ENCODE data around the gene TOGARAM2. TPM values are rescaled to one million over a fixed set of nuclear protein-coding genes. Genes with fewer than 3 reads are reported as not detected.

The TOGARAM2 gene
- total and polyA plus RNA-seq, 2 of the 8 experiments (the other 6 are each of a cell fraction or from before 2014, with no cell fraction given) = 0.42 to 1.4 TPM

DNA sequence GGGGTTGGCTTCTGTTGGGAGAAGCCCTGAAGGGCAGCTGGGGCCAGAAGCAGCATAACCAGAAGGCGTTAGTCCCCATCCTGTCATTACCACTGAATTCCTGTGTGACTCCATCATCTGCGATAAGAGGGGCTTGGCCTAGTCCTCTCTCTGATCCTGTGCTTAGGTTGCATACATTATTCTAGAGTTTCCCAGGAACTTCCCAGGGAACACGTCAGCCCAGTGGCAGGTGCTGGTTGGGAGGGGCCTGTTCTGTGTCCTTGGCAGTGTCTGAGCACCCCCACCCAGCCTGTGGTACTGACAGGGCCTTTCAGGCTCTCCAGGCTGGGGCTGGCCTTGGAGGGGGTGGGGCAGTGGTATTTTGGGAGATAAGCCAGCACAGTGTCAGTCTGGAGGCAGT is 4.5 kb upstream of the TOGARAM2 start (continued):
- TF ChIP-seq, protein P1, sequence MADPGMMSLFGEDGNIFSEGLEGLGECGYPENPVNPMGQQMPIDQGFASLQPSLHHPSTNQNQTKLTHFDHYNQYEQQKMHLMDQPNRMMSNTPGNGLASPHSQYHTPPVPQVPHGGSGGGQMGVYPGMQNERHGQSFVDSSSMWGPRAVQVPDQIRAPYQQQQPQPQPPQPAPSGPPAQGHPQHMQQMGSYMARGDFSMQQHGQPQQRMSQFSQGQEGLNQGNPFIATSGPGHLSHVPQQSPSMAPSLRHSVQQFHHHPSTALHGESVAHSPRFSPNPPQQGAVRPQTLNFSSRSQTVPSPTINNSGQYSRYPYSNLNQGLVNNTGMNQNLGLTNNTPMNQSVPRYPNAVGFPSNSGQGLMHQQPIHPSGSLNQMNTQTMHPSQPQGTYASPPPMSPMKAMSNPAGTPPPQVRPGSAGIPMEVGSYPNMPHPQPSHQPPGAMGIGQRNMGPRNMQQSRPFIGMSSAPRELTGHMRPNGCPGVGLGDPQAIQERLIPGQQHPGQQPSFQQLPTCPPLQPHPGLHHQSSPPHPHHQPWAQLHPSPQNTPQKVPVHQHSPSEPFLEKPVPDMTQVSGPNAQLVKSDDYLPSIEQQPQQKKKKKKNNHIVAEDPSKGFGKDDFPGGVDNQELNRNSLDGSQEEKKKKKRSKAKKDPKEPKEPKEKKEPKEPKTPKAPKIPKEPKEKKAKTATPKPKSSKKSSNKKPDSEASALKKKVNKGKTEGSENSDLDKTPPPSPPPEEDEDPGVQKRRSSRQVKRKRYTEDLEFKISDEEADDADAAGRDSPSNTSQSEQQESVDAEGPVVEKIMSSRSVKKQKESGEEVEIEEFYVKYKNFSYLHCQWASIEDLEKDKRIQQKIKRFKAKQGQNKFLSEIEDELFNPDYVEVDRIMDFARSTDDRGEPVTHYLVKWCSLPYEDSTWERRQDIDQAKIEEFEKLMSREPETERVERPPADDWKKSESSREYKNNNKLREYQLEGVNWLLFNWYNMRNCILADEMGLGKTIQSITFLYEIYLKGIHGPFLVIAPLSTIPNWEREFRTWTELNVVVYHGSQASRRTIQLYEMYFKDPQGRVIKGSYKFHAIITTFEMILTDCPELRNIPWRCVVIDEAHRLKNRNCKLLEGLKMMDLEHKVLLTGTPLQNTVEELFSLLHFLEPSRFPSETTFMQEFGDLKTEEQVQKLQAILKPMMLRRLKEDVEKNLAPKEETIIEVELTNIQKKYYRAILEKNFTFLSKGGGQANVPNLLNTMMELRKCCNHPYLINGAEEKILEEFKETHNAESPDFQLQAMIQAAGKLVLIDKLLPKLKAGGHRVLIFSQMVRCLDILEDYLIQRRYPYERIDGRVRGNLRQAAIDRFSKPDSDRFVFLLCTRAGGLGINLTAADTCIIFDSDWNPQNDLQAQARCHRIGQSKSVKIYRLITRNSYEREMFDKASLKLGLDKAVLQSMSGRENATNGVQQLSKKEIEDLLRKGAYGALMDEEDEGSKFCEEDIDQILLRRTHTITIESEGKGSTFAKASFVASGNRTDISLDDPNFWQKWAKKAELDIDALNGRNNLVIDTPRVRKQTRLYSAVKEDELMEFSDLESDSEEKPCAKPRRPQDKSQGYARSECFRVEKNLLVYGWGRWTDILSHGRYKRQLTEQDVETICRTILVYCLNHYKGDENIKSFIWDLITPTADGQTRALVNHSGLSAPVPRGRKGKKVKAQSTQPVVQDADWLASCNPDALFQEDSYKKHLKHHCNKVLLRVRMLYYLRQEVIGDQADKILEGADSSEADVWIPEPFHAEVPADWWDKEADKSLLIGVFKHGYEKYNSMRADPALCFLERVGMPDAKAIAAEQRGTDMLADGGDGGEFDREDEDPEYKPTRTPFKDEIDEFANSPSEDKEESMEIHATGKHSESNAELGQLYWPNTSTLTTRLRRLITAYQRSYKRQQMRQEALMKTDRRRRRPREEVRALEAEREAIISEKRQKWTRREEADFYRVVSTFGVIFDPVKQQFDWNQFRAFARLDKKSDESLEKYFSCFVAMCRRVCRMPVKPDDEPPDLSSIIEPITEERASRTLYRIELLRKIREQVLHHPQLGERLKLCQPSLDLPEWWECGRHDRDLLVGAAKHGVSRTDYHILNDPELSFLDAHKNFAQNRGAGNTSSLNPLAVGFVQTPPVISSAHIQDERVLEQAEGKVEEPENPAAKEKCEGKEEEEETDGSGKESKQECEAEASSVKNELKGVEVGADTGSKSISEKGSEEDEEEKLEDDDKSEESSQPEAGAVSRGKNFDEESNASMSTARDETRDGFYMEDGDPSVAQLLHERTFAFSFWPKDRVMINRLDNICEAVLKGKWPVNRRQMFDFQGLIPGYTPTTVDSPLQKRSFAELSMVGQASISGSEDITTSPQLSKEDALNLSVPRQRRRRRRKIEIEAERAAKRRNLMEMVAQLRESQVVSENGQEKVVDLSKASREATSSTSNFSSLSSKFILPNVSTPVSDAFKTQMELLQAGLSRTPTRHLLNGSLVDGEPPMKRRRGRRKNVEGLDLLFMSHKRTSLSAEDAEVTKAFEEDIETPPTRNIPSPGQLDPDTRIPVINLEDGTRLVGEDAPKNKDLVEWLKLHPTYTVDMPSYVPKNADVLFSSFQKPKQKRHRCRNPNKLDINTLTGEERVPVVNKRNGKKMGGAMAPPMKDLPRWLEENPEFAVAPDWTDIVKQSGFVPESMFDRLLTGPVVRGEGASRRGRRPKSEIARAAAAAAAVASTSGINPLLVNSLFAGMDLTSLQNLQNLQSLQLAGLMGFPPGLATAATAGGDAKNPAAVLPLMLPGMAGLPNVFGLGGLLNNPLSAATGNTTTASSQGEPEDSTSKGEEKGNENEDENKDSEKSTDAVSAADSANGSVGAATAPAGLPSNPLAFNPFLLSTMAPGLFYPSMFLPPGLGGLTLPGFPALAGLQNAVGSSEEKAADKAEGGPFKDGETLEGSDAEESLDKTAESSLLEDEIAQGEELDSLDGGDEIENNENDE (IDR thresholded peaks at IDR 0.05; ENCODE audit: insufficient replicate concordance, low read length) = no peak
- no peak for TF ChIP-seq CHD1 (IDR thresholded peaks at IDR 0.05; ENCODE audit: low read depth, low read length)
- no peak for TF ChIP-seq EZH2 (IDR thresholded peaks at IDR 0.05; ENCODE audit: low read depth, low read length, severe bottlenecking)
- TF ChIP-seq SRF (IDR thresholded peaks at IDR 0.05; ENCODE audit: low read depth, low read length) = no peak
- no peak for TF ChIP-seq JUND (IDR thresholded peaks at IDR 0.05; ENCODE audit: low read length)
- no peak for TF ChIP-seq SP1 (IDR thresholded peaks at IDR 0.05; ENCODE audit: low read depth, low read length)

Measured in H1 (cell line).